ENCODE results near the gene CENPT. TPM values are rescaled to one million over a fixed set of nuclear protein-coding genes. Genes with fewer than 3 reads are reported as not detected.

CENPT gene
- total and polyA plus RNA-seq, 2 of the 8 experiments (the other 6 are each of a cell fraction or from before 2014, with no cell fraction given): 42.4 to 53.4 TPM

DNA sequence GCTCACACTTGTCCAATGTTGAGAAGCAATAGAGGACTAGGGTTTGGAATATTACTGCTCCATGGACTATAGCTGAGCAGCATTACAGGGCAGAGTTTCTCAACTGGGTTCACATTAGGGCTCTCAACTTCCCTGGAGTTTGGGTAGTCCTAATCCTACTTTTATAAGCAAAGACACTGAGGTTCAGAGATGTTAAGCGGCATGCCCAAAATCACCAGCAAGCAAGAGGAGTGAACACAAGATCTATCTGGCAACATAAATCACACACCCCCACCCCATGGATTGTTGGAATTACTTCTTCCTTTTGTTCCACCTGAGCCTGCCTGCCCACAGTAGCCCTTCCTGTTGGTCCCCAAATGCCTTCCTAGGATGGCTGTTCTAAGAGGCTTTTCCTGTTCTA, 35.6 kb downstream of the CENPT start:
- Histone ChIP-seq H3K4me2 (ENCODE audit: insufficient read depth in 1 of 2, low read depth in 2 of 2, low read length in 2 of 2) (no peak overlapping the region), H2BK15ac (ENCODE audit: low read length) (no peak overlapping the region), H2AK5ac (ENCODE audit: low read depth, low read length) (no peak overlapping the region), H3K23ac (ENCODE audit: insufficient read length) (no peak overlapping the region), H2BK120ac (replicated peaks; ENCODE audit: low read depth, low read length) (no peak overlapping the region), H2BK12ac (ENCODE audit: low read depth, low read length) (no peak overlapping the region), H3K18ac (ENCODE audit: extremely low read depth, low read length) (no peak overlapping the region), H3K36me3 (ENCODE audit: control insufficient read depth in 2 of 4, insufficient read depth in 4 of 4, low read length in 3 of 4) (no peaks in the 10 kb centered on the region), H3K27me3 (replicated peaks in 1 of 4; ENCODE audit: control insufficient read depth in 3 of 4, extremely low read depth in 1 of 4, insufficient read depth in 3 of 4, low read length in 3 of 4) (no peaks in the 10 kb centered on the region; a peak in 1 of 7 replicates), H3K9me3 (ENCODE audit: insufficient read depth in 2 of 2, low read depth in 1 of 2, low read length in 1 of 2) (no peaks in the 10 kb centered on the region), H4K20me1 (replicated peaks in 1 of 2; ENCODE audit: control insufficient read depth in 1 of 2, insufficient read depth in 2 of 2, low read length in 2 of 2) (no peaks in the 10 kb centered on the region), H2BK20ac (ENCODE audit: low read length) (no peak overlapping the region), H3K27ac (ENCODE audit: low read depth, low read length) (no peak overlapping the region), H3K79me1 (ENCODE audit: low read depth, low read length) (no peaks in the 10 kb centered on the region), H3K4me1 (replicated peaks in 1 of 4; ENCODE audit: control insufficient read depth in 3 of 4, insufficient read depth in 4 of 4, low read length in 3 of 4) (peaks cover 0 to 2% (median 0%) of the 10 kb centered on the region in 4 experiments; a peak in 1 of 7 replicates), H3K79me2 (ENCODE audit: control insufficient read depth in 1 of 2, insufficient read depth in 2 of 2, low read length in 2 of 2) (no peaks in the 10 kb centered on the region), H4K91ac (replicated peaks; ENCODE audit: insufficient read length, low read length) (no peak overlapping the region), H2BK5ac (ENCODE audit: low read depth, low read length) (no peak overlapping the region), H3K4me3 (ENCODE audit: extremely low read depth in 1 of 4, insufficient read depth in 2 of 4, low read depth in 3 of 4, low read length in 4 of 4) (no peak overlapping the region), H4K8ac (ENCODE audit: extremely low read depth, insufficient read depth, low read length) (no peak overlapping the region), H3K56ac (replicated peaks; ENCODE audit: insufficient read length, low read depth, low read length) (no peak overlapping the region), H2AFZ (ENCODE audit: low read length) (no peak overlapping the region), H3K23me2 (ENCODE audit: low read depth, low read length) (peaks cover 3% of the 10 kb centered on the region), H3K4ac (replicated peaks; ENCODE audit: insufficient read length, low read depth, low read length) (no peak overlapping the region), H4K5ac (ENCODE audit: insufficient read length, low read depth, low read length) (no peak overlapping the region), H3K9ac (replicated peaks in 1 of 4; ENCODE audit: extremely low read depth in 1 of 4, low read depth in 3 of 4, low read length in 3 of 4) (no peak overlapping the region), H3K14ac (ENCODE audit: insufficient read length) (no peak overlapping the region)
- DNase-seq (ENCODE audit: low read depth in 1 of 2, low spot score in 2 of 2) (no peak), FAIRE-seq (no peak)
- WGBS, 2 experiments (ENCODE audit: extremely low coverage in 1 of 2, insufficient coverage in 1 of 2, insufficient read length in 1 of 2, insufficient replicate concordance in 2 of 2, low coverage in 1 of 2, low lambda C conversion rate in 2 of 2, missing lambda C conversion rate in 1 of 2): 94% methylated on average over 1 of the region's 1 CpG; no CpG with 5 or more reads in 1 of the 2 experiments
- CTCF ChIA-PET (ENCODE audit: partially characterized antibody): interaction anchor here (1.4 to 6.3 kb wide), 3 partner anchors 17 to 144 kb away, joined by 6 to 100 read pairs (median 7); no protein-coding TSS in a partner anchor
- POLR2A ChIA-PET (ENCODE audit: partially characterized antibody): no interaction called here
- no peak for TF ChIP-seq CREB1 (IDR thresholded peaks at IDR 0.05)
- TF ChIP-seq TEAD4 (IDR thresholded peaks at IDR 0.05; ENCODE audit: low read depth, low read length): no peak
